NCI-H1694 (cell line): ENCODE measurements around the gene XIRP2.

Experiments used
- DNase-seq: peaks from one replicate; lab custom pipeline; 2025; lab: John Stamatoyannopoulos, UW

Gene XIRP2

DNA sequence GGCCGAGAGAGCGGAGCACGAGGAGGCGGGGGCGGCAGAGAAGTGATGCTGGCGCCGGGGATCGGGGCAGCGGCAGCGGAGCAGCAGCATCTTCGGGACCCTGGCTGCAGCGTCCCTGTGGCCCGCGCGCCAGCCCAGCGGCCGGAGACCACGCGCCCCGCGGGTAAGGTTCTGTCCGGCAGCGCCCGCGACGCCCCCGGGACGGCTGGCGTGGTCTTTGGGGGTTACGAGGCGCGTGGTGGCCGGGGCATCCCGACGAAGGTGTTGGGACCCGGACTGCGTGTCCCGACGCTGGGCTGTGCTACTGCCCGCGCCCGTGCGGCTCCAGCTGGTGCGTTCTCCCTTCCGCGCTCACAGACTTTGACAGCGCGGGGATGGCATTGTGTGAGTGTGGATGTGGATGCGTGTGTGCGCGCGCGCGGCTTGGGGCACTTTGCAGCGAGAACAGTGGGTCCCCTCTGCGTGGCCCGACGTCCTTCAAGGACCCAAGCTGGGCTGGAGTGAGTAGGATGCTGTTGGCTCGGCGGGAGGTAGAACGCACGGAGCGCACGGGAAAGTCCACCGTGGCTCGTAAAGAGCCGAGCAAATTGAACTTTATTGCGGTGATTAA is 405.0 kb downstream of the XIRP2 start:
- no peak for DNase-seq

DNA sequence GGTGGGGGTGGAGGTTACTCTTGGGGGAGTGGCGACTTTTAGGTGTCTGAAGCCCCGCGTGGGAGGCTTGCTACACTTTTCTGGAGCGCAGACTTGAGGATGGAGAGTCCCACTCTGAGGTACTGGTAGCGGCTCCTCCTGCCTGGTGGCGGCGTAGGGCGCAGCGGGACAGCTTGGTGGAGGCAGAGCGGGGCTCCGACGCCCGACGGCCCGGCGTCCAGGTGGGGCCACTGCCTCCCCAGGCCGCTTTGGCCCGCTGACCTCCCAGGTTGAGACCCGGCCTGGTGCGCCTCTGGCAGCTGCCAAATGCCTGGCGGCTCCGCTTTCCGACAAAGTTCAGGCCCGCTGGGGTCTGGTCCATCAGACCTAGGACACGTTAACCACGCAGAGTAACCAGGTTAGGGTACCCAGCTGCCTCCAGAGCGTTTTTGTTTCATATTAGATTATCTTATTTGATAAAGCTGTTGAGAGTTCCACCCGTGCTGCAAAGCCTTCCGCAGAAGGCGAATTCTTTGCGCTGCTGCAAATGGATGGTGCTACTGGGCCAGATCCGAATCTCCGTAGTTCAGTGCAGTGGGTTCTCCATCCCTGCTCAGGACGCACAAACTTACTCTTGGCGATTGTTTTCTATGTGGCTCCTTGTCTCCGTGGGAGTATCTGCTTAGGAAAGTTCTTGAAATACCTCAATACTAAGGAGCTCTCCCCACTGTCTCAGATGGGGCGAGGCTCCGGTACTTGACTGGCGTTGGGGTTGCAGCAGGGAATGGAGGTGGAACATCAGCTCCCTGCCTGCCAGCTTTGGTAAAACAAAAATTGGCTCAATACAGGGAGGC is 405.9 kb downstream of the XIRP2 start:
- peak; percentile 30 for DNase-seq

DNA sequence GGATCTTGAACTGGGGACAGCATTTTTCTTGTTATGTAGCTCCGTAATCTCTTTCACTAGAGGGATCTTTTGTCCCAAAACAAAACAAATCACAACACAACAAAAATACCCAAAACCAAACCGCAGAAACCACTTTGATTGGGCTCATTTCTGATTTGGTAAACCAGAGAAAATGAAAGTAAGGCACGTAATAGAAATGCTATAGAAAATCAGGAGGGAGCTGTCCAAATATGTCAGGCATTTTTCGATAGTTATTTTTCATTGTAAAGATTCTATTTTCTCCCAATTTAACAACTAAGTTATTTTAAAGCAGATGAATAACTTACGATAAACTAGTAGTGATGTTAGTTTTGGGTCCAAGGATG is 406.5 kb downstream of the XIRP2 start:
- DNase-seq, result no peak

DNA sequence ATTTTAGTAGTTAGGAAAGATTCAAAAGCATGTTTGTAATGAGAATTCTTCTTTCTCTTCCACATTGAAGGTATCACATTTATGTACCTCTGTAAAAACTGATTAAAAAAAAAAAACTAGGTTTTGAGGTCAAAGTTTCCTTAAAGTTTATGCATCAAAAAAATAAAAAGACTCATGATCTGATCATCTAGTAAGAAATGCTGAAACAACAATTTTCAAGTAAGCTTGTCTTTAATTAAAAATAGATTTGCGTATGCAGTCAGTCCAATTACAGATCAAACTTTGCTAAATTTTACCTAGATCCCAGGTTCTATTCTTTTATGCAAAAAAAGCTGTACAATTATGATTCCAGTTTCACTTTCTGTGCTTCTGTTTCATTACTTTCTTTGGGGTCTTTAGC is 409.0 kb downstream of the XIRP2 start:
- no peak for DNase-seq

DNA sequence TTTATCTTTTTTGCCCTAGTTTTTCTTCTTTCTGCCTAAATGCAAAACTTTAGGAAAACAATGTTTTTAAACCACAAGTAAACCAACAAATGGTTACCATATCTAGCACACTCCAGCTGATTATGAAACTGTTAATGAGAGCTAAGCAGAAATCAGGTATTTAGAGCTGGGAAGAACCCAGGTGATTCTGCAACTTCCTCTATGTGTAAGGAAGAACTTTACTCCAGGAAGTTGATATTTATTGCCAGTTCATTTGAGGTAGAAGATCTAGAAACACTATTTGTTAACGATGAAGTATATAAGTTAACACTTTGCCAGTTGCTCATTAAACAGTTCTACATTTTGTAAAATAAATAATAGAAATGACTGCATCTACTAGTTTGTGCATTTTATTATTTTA is 409.7 kb downstream of the XIRP2 start:
- no peak for DNase-seq
